Mononuclear cell (primary cell): ENCODE data around the gene TTC7B. TPM values are rescaled to one million over a fixed set of nuclear protein-coding genes. Genes with fewer than 3 reads are reported as not detected.

Experiments
- H3K27me3 ChIP-seq: 2 replicates; pipeline ENCODE4 v1.6.0; 2011; ENCODE audit warnings: low read length, control low read depth; ENCODE audit not compliant: insufficient read depth
- H3K4me1 ChIP-seq: 2 replicates; pipeline ENCODE4 v1.5.1; 2011; ENCODE audit warnings: mild to moderate bottlenecking, low read length, control low read depth; ENCODE audit not compliant: insufficient read depth
- H3K4me3 ChIP-seq: 2 replicates; pipeline ENCODE4 v1.5.1; 2011; ENCODE audit warnings: mild to moderate bottlenecking, low read length, moderate library complexity
- H3K9me3 ChIP-seq: 2 replicates; pipeline ENCODE4 v1.5.1; 2011; ENCODE audit warnings: low read depth, mild to moderate bottlenecking, control low read depth, low read length
- total RNA-seq: library from RNA; depleted of rRNA; stranded (reverse); fragments of >200 nt; gene quantifications from one replicate; pipeline ENCODE4 v1.2.3, GENCODE V29; 2012

TTC7B gene
- total RNA-seq, 1 donor: 8.3 TPM

GRCh38 chr14:90599339-90599738 is 216.9 kb downstream of the TTC7B start:
- H3K4me3 ChIP-seq: no peak overlapping the region
- no peaks in the 10 kb centered on the region for H3K4me1 ChIP-seq
- no peaks in the 10 kb centered on the region for H3K27me3 ChIP-seq
- H3K9me3 ChIP-seq: no peaks in the 10 kb centered on the region

- Histone ChIP-seq H3K27me3 (no peaks in the 10 kb centered on the region), H3K4me3 (no peak overlapping the region), H3K4me1 (no peaks in the 10 kb centered on the region), H3K9me3 (no peaks in the 10 kb centered on the region)
Measured at GRCh38 chr14:90597961-90598360, 218.3 kb downstream of the TTC7B start.

DNA sequence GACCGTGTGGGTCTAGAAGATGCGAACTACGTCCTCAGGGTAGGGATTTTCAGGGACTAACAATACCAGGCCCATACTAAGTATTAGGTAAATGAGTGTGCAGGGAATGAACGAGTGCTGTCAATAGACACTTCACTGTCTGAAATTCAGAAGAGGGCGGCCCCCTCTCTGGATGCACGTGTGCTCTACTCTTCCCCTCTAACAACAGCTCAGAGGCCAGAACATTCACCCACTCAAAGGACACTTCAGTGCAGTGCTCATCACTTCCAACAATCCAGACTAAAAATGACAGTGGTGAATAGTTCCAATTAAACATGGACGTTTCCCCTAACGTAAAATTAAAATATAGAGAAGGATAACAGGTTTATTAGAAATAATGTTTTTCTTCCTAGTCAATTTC is 219.5 kb downstream of the TTC7B start:
- H3K4me3 ChIP-seq: no peak overlapping the region
- H3K4me1 ChIP-seq: no peaks in the 10 kb centered on the region
- H3K27me3 ChIP-seq: no peaks in the 10 kb centered on the region
- H3K9me3 ChIP-seq: no peaks in the 10 kb centered on the region

GRCh38 chr14:90593254-90594040 is 222.8 kb downstream of the TTC7B start:
- H3K4me1 ChIP-seq: no peaks in the 10 kb centered on the region
- no peak overlapping the region for H3K4me3 ChIP-seq
- H3K27me3 ChIP-seq: no peaks in the 10 kb centered on the region
- no peaks in the 10 kb centered on the region for H3K9me3 ChIP-seq

DNA sequence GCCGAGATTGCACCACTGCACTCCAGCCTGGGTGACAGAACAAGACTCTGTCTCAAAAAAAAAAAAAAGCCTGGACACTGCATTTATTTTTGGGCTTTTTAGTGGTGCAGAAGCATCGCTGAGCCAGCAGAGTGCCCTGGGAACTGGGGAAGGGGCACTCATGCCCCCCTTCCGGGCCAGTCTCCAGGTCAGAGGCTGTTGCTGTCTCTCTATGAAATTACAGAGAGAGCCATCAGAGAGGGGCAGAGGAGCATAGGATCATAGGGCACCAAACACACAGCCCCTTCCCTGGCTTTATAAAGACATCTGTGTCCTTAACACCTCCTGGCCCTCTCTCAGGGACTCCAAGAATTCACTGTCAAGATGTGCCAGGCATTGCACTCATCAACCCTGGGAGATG is 223.6 kb downstream of the TTC7B start:
- Histone ChIP-seq H3K27me3 (no peaks in the 10 kb centered on the region), H3K4me3 (no peak overlapping the region), H3K4me1 (no peaks in the 10 kb centered on the region), H3K9me3 (no peaks in the 10 kb centered on the region)

DNA sequence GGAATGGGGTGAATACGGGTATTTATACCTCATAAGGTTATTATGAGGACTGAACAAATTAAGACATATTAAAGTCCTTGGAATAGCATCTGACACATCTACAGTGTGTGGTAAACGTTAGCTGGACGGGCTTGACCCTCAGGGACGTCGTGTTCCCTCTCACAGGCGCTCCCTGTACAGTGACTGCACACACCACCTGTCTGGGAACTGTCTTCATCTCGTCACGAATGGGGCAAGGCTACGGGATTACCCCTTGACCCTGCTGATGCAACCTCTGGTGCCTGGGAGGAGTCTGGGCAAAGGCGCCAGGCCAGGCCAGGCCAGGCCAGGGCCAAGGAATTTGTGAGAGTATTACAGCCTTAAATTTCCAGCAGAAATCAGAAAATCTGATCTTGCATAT is 228.3 kb downstream of the TTC7B start:
- Histone ChIP-seq H3K9me3 (no peaks in the 10 kb centered on the region), H3K27me3 (no peaks in the 10 kb centered on the region), H3K4me3 (no peak overlapping the region), H3K4me1 (no peaks in the 10 kb centered on the region)

DNA sequence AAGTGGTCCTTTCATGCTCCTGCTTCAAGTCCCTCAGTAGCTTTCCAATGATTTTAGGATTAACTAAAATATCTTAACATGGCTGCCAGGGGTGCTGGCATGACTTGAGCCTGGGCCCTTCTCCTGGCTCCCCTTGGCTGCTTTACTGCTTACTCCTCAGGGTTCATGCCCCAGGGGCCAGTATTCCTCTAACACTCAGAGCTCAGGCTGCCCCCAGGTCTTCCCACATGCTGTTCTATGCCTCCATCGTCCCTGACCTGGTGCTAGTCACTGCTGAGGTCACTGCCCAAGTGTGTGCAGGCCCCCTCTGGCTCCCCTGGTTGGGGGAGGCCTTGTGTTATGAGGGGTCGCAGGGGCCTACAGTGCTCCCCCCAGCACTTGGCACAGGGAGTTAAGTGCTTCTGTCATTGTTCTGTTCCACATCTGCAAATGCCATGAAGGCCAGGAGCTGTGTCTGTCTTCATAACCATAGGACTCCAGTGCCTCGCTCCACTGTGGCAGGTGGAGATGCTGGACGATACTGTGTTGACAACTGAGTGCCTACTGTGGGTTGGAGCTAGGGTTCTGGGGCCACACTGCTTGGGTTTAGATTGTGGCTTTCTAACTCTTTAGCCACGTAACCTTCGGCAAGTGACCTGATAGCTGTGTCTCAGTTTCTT is 228.8 kb downstream of the TTC7B start:
- H3K4me1 ChIP-seq: no peaks in the 10 kb centered on the region
- H3K4me3 ChIP-seq: no peak overlapping the region
- no peaks in the 10 kb centered on the region for H3K9me3 ChIP-seq
- H3K27me3 ChIP-seq: no peaks in the 10 kb centered on the region

DNA sequence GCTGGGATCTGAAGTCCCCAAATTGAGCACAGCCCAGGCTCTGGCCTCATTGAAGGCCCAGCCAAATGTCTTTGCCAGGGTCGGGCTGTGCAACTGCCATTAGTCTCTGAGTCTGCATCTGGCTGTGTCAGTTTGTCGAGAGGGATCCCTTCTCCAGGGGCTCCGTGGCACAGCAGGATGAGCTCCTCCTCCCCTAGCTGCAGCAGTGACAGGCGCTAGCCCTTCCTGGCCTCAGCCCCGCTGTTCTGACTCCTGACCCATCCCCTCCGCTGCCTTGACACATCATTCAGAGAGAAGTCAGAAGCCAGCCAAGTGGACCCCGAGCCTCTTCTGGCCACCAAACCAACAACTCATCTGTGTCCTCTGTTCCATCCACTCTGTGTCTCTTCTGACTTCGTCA is 231.1 kb downstream of the TTC7B start:
- H3K9me3 ChIP-seq: no peaks in the 10 kb centered on the region
- no peaks in the 10 kb centered on the region for H3K4me1 ChIP-seq
- no peak overlapping the region for H3K4me3 ChIP-seq
- no peaks in the 10 kb centered on the region for H3K27me3 ChIP-seq

GRCh38 chr14:90583916-90584605 is 232.2 kb downstream of the TTC7B start:
- H3K4me1 ChIP-seq: no peaks in the 10 kb centered on the region
- H3K9me3 ChIP-seq: no peaks in the 10 kb centered on the region
- no peaks in the 10 kb centered on the region for H3K27me3 ChIP-seq
- H3K4me3 ChIP-seq: no peak overlapping the region

DNA sequence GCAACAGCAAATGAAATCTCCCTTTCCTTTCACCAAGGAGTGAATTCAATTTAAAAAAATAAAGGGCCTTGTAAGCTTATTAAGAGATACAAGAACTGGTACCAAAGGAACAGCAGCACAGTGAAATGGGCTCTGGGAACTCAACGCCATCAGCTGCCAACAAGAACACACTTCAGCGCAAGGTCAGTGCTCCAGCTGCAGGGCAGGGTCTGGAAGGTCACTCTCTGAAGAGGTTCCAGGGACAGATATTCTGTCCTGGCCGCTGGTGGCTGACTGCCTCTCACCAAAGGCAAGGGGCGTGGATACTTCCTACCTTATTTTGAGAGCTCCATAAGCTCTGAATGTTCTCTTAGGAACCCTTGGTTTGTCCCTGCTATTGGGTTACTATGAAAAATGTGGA is 232.8 kb downstream of the TTC7B start:
- H3K4me1 ChIP-seq: no peaks in the 10 kb centered on the region
- H3K9me3 ChIP-seq: no peaks in the 10 kb centered on the region
- H3K27me3 ChIP-seq: no peaks in the 10 kb centered on the region
- H3K4me3 ChIP-seq: no peak overlapping the region

DNA sequence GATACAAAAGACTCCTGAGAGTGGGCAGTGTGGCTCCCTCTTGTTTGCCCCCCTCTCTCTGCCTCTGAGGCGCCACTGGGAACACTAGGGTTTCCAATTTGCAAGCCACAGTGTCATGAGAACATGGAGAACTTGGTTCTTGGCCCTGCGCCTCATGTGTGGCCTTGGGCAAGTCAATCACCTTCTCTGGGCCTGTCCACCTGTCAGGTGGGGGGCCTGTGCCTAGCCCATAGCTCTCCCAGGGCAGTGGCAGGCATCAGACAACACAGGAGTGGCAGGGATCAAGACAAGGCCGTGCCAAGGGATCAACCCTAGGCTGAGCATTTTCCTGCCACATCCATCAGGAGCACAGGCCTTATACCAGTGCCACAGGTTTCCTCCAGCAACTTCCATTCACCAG is 234.1 kb downstream of the TTC7B start:
- no peaks in the 10 kb centered on the region for H3K4me1 ChIP-seq
- no peaks in the 10 kb centered on the region for H3K9me3 ChIP-seq
- H3K27me3 ChIP-seq: no peaks in the 10 kb centered on the region
- no peak overlapping the region for H3K4me3 ChIP-seq

DNA sequence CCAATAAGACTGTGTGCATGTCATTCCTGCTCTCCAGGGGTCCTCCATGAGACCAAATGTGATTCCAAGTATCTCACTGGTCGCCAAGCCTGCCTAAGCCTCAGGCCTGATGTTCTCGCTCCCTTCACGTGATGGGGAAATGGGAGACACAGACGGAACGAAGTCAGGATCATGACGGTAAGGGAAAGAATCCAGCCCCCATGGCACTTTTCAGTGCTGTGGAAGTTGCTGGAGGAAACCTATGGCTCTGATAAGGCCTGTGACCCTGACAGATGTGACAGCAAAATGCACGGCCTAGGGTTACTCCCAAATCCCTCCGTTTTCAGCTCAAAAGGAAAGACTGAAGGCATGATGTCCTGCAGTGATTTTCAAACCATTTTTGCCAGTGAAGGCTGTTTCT is 234.5 kb downstream of the TTC7B start:
- H3K4me1 ChIP-seq: no peaks in the 10 kb centered on the region
- no peak overlapping the region for H3K4me3 ChIP-seq
- no peaks in the 10 kb centered on the region for H3K9me3 ChIP-seq
- H3K27me3 ChIP-seq: no peaks in the 10 kb centered on the region

DNA sequence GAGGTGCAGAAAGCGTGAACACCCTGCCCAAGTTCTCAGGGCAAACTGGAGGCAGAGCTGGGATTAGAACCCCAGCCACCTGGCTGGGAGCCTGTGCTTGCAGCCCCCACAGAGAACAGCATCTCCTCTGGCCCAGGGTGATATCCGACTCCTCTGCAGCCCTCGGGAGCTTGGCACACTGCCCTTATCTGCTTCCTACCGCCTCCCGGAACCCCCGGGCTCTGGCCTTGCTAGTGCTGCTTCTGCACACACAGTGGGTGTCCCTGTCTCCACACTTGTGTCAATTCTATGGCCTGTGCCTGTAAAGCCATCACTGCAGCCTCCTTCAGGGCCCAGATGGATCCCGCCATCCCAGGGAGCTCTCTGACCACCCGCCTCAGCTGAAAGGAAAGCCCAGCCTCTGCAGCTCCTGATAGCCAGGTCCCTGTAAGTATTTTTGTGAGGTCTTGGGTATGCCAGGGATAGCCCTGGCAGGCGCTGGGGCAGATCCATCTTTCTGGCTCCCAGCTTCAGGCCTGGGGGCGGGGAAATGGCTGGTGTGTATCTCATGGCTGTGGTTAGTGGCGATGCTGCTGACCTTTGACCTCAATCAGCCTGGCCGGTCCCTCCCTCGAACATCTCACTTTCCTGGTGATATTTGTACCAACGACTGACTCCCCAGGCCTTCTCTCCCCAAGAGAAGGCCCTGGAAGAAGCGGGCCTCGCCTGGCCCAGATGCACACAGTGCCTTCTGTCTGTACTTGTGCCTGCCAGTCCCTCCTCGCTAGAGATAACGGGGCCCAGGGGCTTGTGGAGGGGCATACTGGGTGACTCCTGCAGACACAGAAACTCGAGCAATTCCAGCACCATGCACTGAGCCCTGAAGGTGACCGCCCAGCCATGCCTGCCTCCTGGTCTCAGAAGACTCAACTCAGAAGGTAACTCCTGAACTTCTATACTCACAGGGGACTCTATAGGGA is 235.6 kb downstream of the TTC7B start:
- Histone ChIP-seq H3K4me1 (no peaks in the 10 kb centered on the region), H3K27me3 (no peaks in the 10 kb centered on the region), H3K4me3 (no peak overlapping the region), H3K9me3 (no peaks in the 10 kb centered on the region)

DNA sequence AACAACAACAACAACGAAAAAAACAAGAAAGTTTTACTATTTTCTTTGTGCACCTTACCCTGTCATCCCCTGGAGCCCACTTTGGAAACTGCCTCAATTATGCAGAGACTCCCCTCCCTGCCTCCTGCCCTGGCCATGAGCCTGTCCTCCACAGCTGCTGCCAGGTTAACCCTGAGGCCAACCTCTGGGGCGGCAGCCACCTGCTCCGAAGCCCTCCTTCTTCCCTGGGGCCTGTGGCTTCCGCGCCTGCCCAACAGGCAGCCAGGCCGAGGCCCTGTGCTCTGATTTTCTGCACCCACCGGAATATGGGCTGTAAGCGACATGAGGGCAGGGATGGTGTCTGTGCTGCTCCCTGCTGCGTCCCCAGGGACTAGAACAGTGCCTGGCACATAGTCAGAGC is 236.4 kb downstream of the TTC7B start:
- Histone ChIP-seq H3K27me3 (no peaks in the 10 kb centered on the region), H3K4me3 (no peak overlapping the region), H3K4me1 (no peaks in the 10 kb centered on the region), H3K9me3 (no peaks in the 10 kb centered on the region)

GRCh38 chr14:90579088-90579487 is 237.1 kb downstream of the TTC7B start:
- H3K27me3 ChIP-seq: no peaks in the 10 kb centered on the region
- H3K9me3 ChIP-seq: no peaks in the 10 kb centered on the region
- no peak overlapping the region for H3K4me3 ChIP-seq
- no peaks in the 10 kb centered on the region for H3K4me1 ChIP-seq
